ENCODE results near the gene SLC25A22.

Gene SLC25A22

GRCh38 chr11:819943-820649 is 22.0 kb upstream of the SLC25A22 start:
- H3K36me3 ChIP-seq (ENCODE audit: insufficient read depth, low read length): peaks cover 18% of the 10 kb centered on the region
- H3K9me3 ChIP-seq (ENCODE audit: low read length): no peaks in the 10 kb centered on the region
- no peak overlapping the region for H2AFZ ChIP-seq (ENCODE audit: low read length)
- no peak for TF ChIP-seq CTCF (IDR thresholded peaks at IDR 0.05; ENCODE audit: low read length)
- peak overlapping the region; percentile 77 for H3K9ac ChIP-seq (ENCODE audit: low read length)
- peak overlapping the region; percentile 75 for H3K4me3 ChIP-seq (ENCODE audit: low read depth, low read length, poor library complexity, severe bottlenecking)
- no peaks in the 10 kb centered on the region for H3K27me3 ChIP-seq (ENCODE audit: insufficient read depth, low read length)
- H3K9me2 ChIP-seq (ENCODE audit: low read depth, low read length): no peaks in the 10 kb centered on the region
- peak overlapping the region; percentile 85 for H3K4me2 ChIP-seq (ENCODE audit: low read length)
- H3K27ac ChIP-seq (ENCODE audit: low read depth, low read length, poor library complexity, severe bottlenecking): no peak overlapping the region
- peaks cover 15% of the 10 kb centered on the region for H3K4me1 ChIP-seq (ENCODE audit: insufficient read depth, low read length, severe bottlenecking)
- H3K79me2 ChIP-seq (ENCODE audit: insufficient read depth, low read length): no peaks in the 10 kb centered on the region
- peaks cover 4% of the 10 kb centered on the region; the same call in 1 of the 2 replicates for H3F3A ChIP-seq (ENCODE audit: insufficient read depth, low read length)
- H4K20me1 ChIP-seq (ENCODE audit: insufficient read depth, low read length): no peaks in the 10 kb centered on the region

GRCh38 chr11:819129-819931 is 21.2 kb upstream of the SLC25A22 start:
- Histone ChIP-seq H3K79me2 (ENCODE audit: insufficient read depth, low read length) (no peaks in the 10 kb centered on the region), H3K9me3 (ENCODE audit: low read length) (no peaks in the 10 kb centered on the region), H3K9me2 (ENCODE audit: low read depth, low read length) (no peaks in the 10 kb centered on the region), H3K36me3 (ENCODE audit: insufficient read depth, low read length) (peaks cover 16% of the 10 kb centered on the region), H3K4me3 (ENCODE audit: low read depth, low read length, poor library complexity, severe bottlenecking) (peak overlapping the region; percentile 75), H3K4me2 (ENCODE audit: low read length) (peak overlapping the region; percentile 85), H3F3A (ENCODE audit: insufficient read depth, low read length) (peaks cover 4% of the 10 kb centered on the region; the same call in 1 of the 2 replicates), H3K4me1 (ENCODE audit: insufficient read depth, low read length, severe bottlenecking) (peaks cover 15% of the 10 kb centered on the region), H3K9ac (ENCODE audit: low read length) (peak overlapping the region; percentile 77), H3K27ac (ENCODE audit: low read depth, low read length, poor library complexity, severe bottlenecking) (no peak overlapping the region), H4K20me1 (ENCODE audit: insufficient read depth, low read length) (no peaks in the 10 kb centered on the region), H2AFZ (ENCODE audit: low read length) (no peak overlapping the region), H3K27me3 (ENCODE audit: insufficient read depth, low read length) (no peaks in the 10 kb centered on the region)
- no peak for TF ChIP-seq EZH2 (IDR thresholded peaks at IDR 0.05; ENCODE audit: borderline replicate concordance, low read length)
- no peak for TF ChIP-seq CTCF (IDR thresholded peaks at IDR 0.05; ENCODE audit: low read length)

GRCh38 chr11:818396-819128 is 20.5 kb upstream of the SLC25A22 start, which contains the start of gene PNPLA2:
Gene PNPLA2 (plus strand): TSS chr11:818914. CDS start chr11:819719, 805 bp downstream.
- H3K4me1 ChIP-seq (ENCODE audit: insufficient read depth, low read length, severe bottlenecking): peaks cover 15% of the 10 kb centered on the region
- peaks cover 22% of the 10 kb centered on the region for H3K36me3 ChIP-seq (ENCODE audit: insufficient read depth, low read length)

More at GRCh38 chr11:818396-819128, 20.5 kb upstream of the SLC25A22 start, which contains the start of gene PNPLA2:
- no peak within 1 kb of the TSS for H3K27ac ChIP-seq (ENCODE audit: low read depth, low read length, poor library complexity, severe bottlenecking)
- H3F3A ChIP-seq (ENCODE audit: insufficient read depth, low read length): peaks cover 4% of the 10 kb centered on the region; the same call in 1 of the 2 replicates
- no peaks in the 10 kb centered on the region for H3K27me3 ChIP-seq (ENCODE audit: insufficient read depth, low read length)
- H3K9me2 ChIP-seq (ENCODE audit: low read depth, low read length): no peaks in the 10 kb centered on the region
- H2AFZ ChIP-seq (ENCODE audit: low read length): no peak within 1 kb of the TSS
- H3K4me3 ChIP-seq (ENCODE audit: low read depth, low read length, poor library complexity, severe bottlenecking): peak within 1 kb of the TSS; percentile 75
- no peaks in the 10 kb centered on the region for H3K79me2 ChIP-seq (ENCODE audit: insufficient read depth, low read length)
- no peaks in the 10 kb centered on the region for H4K20me1 ChIP-seq (ENCODE audit: insufficient read depth, low read length)
- H3K9ac ChIP-seq (ENCODE audit: low read length): peak within 1 kb of the TSS; percentile 77
- H3K4me2 ChIP-seq (ENCODE audit: low read length): peak within 1 kb of the TSS; percentile 85
- TF ChIP-seq EZH2 (IDR thresholded peaks at IDR 0.05; ENCODE audit: borderline replicate concordance, low read length) (no peak), CTCF (IDR thresholded peaks at IDR 0.05; ENCODE audit: low read length) (no peak)
- no peaks in the 10 kb centered on the region for H3K9me3 ChIP-seq (ENCODE audit: low read length)
